ENCODE results near the gene CNOT1. TPM values are rescaled to one million over a fixed set of nuclear protein-coding genes. Genes with fewer than 3 reads are reported as not detected.

Gene CNOT1
- total and polyA plus RNA-seq, 4 donors: 34.0 to 131 (median 78.5) TPM

DNA sequence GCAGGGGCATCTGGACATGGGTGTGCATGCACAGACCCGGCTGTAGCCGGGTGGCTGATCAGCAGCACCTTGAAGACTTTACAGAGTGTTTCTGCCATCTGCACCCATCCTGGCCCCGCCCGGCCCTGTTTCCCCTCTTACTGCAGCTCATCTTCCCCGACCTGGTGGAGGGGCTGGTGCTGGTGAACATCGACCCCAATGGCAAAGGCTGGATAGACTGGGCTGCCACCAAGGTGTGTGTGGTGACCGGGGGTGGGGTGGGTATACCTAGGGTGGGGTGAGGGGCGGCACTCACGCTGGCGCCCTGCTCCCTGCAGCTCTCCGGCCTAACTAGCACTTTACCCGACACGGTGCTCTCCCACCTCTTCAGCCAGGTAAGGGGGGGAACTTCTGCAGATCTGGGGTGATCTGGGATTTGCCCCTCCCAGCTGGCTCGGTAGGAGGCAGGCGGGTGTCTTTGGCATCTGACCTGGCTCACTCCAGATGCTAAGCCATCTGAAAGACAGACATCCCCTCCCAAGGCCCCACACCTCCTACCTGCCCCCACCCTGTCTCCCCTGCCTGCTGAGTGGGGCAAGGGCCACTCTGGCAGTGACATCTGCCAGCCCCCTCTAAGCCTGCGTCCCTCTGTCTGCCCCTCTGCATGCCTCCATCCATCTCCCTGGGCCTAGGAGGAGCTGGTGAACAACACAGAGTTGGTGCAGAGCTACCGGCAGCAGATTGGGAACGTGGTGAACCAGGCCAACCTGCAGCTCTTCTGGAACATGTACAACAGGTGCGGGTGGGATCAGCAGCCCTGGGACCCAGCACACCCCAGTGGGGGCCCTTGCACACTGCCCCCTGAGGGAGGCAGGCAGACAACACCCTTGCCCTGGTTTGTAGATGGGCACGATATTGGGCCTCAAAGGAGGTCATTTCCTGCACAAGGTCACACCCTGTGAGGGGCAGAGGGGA is 123.1 kb downstream of the CNOT1 start:
- Histone ChIP-seq H3K9me3 (ENCODE audit: control insufficient read depth in 4 of 4, low read length in 3 of 4) (no peaks in the 10 kb centered on the region), H3K4me1 (ENCODE audit: control insufficient read depth in 4 of 4, insufficient read depth in 4 of 4, low read length in 3 of 4) (peaks cover 4 to 13% (median 7%) of the 10 kb centered on the region in 4 donors), H3K27me3 (ENCODE audit: control insufficient read depth in 4 of 4, insufficient read depth in 4 of 4, low read length in 3 of 4) (peaks cover 0 to 6% (median 0%) of the 10 kb centered on the region in 4 donors), H3K4me3 (ENCODE audit: low read depth in 1 of 3, low read length in 3 of 3) (no peak overlapping the region), H3K27ac (ENCODE audit: low read depth in 1 of 2, low read length in 2 of 2) (no peak overlapping the region), H3K9ac (ENCODE audit: low read depth in 1 of 2, low read length in 2 of 2) (no peak overlapping the region), H3K36me3 (ENCODE audit: control insufficient read depth in 4 of 4, insufficient read depth in 3 of 4, low read depth in 1 of 4, low read length in 3 of 4) (no peaks in the 10 kb centered on the region)
- no peak for DNase-seq (ENCODE audit: low spot score)
- 85% methylated on average over 20 of the region's 20 CpGs for WGBS
- TF ChIP-seq, protein P1, sequence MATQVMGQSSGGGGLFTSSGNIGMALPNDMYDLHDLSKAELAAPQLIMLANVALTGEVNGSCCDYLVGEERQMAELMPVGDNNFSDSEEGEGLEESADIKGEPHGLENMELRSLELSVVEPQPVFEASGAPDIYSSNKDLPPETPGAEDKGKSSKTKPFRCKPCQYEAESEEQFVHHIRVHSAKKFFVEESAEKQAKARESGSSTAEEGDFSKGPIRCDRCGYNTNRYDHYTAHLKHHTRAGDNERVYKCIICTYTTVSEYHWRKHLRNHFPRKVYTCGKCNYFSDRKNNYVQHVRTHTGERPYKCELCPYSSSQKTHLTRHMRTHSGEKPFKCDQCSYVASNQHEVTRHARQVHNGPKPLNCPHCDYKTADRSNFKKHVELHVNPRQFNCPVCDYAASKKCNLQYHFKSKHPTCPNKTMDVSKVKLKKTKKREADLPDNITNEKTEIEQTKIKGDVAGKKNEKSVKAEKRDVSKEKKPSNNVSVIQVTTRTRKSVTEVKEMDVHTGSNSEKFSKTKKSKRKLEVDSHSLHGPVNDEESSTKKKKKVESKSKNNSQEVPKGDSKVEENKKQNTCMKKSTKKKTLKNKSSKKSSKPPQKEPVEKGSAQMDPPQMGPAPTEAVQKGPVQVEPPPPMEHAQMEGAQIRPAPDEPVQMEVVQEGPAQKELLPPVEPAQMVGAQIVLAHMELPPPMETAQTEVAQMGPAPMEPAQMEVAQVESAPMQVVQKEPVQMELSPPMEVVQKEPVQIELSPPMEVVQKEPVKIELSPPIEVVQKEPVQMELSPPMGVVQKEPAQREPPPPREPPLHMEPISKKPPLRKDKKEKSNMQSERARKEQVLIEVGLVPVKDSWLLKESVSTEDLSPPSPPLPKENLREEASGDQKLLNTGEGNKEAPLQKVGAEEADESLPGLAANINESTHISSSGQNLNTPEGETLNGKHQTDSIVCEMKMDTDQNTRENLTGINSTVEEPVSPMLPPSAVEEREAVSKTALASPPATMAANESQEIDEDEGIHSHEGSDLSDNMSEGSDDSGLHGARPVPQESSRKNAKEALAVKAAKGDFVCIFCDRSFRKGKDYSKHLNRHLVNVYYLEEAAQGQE (IDR thresholded peaks at IDR 0.05): no peak
- no peak for TF ChIP-seq EGR1 (IDR thresholded peaks at IDR 0.05; ENCODE audit: low read depth in 2 of 2)
- no peak for TF ChIP-seq SP1 (IDR thresholded peaks at IDR 0.05)
- TF ChIP-seq, protein P2, sequence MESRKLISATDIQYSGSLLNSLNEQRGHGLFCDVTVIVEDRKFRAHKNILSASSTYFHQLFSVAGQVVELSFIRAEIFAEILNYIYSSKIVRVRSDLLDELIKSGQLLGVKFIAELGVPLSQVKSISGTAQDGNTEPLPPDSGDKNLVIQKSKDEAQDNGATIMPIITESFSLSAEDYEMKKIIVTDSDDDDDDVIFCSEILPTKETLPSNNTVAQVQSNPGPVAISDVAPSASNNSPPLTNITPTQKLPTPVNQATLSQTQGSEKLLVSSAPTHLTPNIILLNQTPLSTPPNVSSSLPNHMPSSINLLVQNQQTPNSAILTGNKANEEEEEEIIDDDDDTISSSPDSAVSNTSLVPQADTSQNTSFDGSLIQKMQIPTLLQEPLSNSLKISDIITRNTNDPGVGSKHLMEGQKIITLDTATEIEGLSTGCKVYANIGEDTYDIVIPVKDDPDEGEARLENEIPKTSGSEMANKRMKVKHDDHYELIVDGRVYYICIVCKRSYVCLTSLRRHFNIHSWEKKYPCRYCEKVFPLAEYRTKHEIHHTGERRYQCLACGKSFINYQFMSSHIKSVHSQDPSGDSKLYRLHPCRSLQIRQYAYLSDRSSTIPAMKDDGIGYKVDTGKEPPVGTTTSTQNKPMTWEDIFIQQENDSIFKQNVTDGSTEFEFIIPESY (IDR thresholded peaks at IDR 0.05): no peak
- no peak for TF ChIP-seq FOXA1 (IDR thresholded peaks at IDR 0.05)
- no peak for TF ChIP-seq HNF4G (IDR thresholded peaks at IDR 0.05)
- no peak for TF ChIP-seq GABPA (IDR thresholded peaks at IDR 0.05 in 1 of 2, conservative IDR thresholded peaks at IDR 0.05 in 1 of 2)
- no peak for TF ChIP-seq ATF3 (IDR thresholded peaks at IDR 0.05)
- no peak for TF ChIP-seq RAD21 (IDR thresholded peaks at IDR 0.05)
- TF ChIP-seq HNF4A (conservative IDR thresholded peaks at IDR 0.05): no peak
- TF ChIP-seq TAF1 (conservative IDR thresholded peaks at IDR 0.05): no peak
- TF ChIP-seq NR2F2 (IDR thresholded peaks at IDR 0.05): no peak

- Histone ChIP-seq H3K4me3 (ENCODE audit: low read depth in 1 of 3, low read length in 3 of 3) (no peak overlapping the region), H3K4me1 (ENCODE audit: control insufficient read depth in 4 of 4, insufficient read depth in 4 of 4, low read length in 3 of 4) (peaks cover 4 to 20% (median 13%) of the 10 kb centered on the region in 4 donors), H3K9me3 (ENCODE audit: control insufficient read depth in 4 of 4, low read length in 3 of 4) (no peaks in the 10 kb centered on the region), H3K27me3 (ENCODE audit: control insufficient read depth in 4 of 4, insufficient read depth in 4 of 4, low read length in 3 of 4) (peaks cover 0 to 6% (median 1%) of the 10 kb centered on the region in 4 donors), H3K27ac (ENCODE audit: low read depth in 1 of 2, low read length in 2 of 2) (no peak overlapping the region), H3K36me3 (ENCODE audit: control insufficient read depth in 4 of 4, insufficient read depth in 3 of 4, low read depth in 1 of 4, low read length in 3 of 4) (no peaks in the 10 kb centered on the region), H3K9ac (ENCODE audit: low read depth in 1 of 2, low read length in 2 of 2) (no peak overlapping the region)
- no peak for DNase-seq (ENCODE audit: low spot score)
- WGBS: 93% methylated on average over 21 of the region's 21 CpGs
- TF ChIP-seq, protein P1 (IDR thresholded peaks at IDR 0.05): no peak
- TF ChIP-seq HNF4A (conservative IDR thresholded peaks at IDR 0.05): no peak
- no peak for TF ChIP-seq SP1 (IDR thresholded peaks at IDR 0.05)
- no peak for TF ChIP-seq YY1 (IDR thresholded peaks at IDR 0.05)
- TF ChIP-seq TAF1 (conservative IDR thresholded peaks at IDR 0.05): no peak
- TF ChIP-seq HNF4G (IDR thresholded peaks at IDR 0.05): no peak
- TF ChIP-seq, protein P3, sequence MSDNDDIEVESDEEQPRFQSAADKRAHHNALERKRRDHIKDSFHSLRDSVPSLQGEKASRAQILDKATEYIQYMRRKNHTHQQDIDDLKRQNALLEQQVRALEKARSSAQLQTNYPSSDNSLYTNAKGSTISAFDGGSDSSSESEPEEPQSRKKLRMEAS (IDR thresholded peaks at IDR 0.05): no peak
- no peak for TF ChIP-seq RXRA (IDR thresholded peaks at IDR 0.05)
- no peak for TF ChIP-seq GABPA (IDR thresholded peaks at IDR 0.05 in 1 of 2, conservative IDR thresholded peaks at IDR 0.05 in 1 of 2)
- TF ChIP-seq, protein P4, sequence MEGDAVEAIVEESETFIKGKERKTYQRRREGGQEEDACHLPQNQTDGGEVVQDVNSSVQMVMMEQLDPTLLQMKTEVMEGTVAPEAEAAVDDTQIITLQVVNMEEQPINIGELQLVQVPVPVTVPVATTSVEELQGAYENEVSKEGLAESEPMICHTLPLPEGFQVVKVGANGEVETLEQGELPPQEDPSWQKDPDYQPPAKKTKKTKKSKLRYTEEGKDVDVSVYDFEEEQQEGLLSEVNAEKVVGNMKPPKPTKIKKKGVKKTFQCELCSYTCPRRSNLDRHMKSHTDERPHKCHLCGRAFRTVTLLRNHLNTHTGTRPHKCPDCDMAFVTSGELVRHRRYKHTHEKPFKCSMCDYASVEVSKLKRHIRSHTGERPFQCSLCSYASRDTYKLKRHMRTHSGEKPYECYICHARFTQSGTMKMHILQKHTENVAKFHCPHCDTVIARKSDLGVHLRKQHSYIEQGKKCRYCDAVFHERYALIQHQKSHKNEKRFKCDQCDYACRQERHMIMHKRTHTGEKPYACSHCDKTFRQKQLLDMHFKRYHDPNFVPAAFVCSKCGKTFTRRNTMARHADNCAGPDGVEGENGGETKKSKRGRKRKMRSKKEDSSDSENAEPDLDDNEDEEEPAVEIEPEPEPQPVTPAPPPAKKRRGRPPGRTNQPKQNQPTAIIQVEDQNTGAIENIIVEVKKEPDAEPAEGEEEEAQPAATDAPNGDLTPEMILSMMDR (IDR thresholded peaks at IDR 0.05; ENCODE audit: low read depth, low read length, missing input control): no peak
- TF ChIP-seq NR2F2 (IDR thresholded peaks at IDR 0.05): no peak
- no peak for TF ChIP-seq FOXA1 (IDR thresholded peaks at IDR 0.05)
- no peak for TF ChIP-seq JUND (IDR thresholded peaks at IDR 0.05)
These were observed 125.5 kb downstream of the CNOT1 start for GRCh38 chr16:58503863-58504688.

Measured in liver (tissue), 9 donors.